Duodenal mucosa (tissue), 2 donors: ENCODE measurements around the gene IGIP.

Experiments
- H3K27ac ChIP-seq: one replicate; pipeline ENCODE4 v1.7.0; 2013; ENCODE audit warnings: low read depth, low read length
- H3K27me3 ChIP-seq, 2 donors: one replicate each; pipeline ENCODE4 v1.7.0; 2013; ENCODE audit warnings: low read length in 2 of 2, control low read depth in 1 of 2; ENCODE audit not compliant: insufficient read depth in 2 of 2, control insufficient read depth in 1 of 2
- H3K36me3 ChIP-seq, 2 donors: one replicate each; pipeline ENCODE4 v1.7.0; 2013; ENCODE audit warnings: low read length in 2 of 2, control low read depth in 1 of 2; ENCODE audit not compliant: insufficient read depth in 2 of 2, control insufficient read depth in 1 of 2
- H3K4me1 ChIP-seq, 2 donors: one replicate each; pipeline ENCODE4 v1.7.0; 2013; ENCODE audit warnings: low read length in 2 of 2, control low read depth in 1 of 2; ENCODE audit not compliant: insufficient read depth in 2 of 2, control insufficient read depth in 1 of 2
- H3K4me3 ChIP-seq, 2 donors: one replicate each; pipeline ENCODE4 v1.7.0; 2013; ENCODE audit warnings: low read length in 2 of 2, low read depth in 1 of 2
- H3K9ac ChIP-seq, 2 donors: one replicate each; pipeline ENCODE4 v1.7.0; 2013; ENCODE audit warnings: low read length in 2 of 2, low read depth in 1 of 2
- H3K9me3 ChIP-seq, 2 donors: one replicate each; pipeline ENCODE4 v1.7.0; 2013; ENCODE audit warnings: low read length in 2 of 2, control low read depth in 1 of 2; ENCODE audit not compliant: control insufficient read depth in 1 of 2

Gene IGIP

GRCh38 chr5:140118302-140118936 lies 7.3 kb upstream of the IGIP start:
- peaks cover 26 to 35% of the 10 kb centered on the region in 2 donors for H3K4me1 ChIP-seq
- H3K9ac ChIP-seq = no peak overlapping the region
- no peak overlapping the region for H3K4me3 ChIP-seq
- no peak overlapping the region for H3K27ac ChIP-seq
- no peaks in the 10 kb centered on the region for H3K9me3 ChIP-seq
- H3K27me3 ChIP-seq = no peaks in the 10 kb centered on the region
- no peaks in the 10 kb centered on the region for H3K36me3 ChIP-seq

GRCh38 chr5:140126315-140127012 lies 727 bp downstream of the IGIP start:
- Histone ChIP-seq H3K4me3 (no peak overlapping the region), H3K36me3 (no peaks in the 10 kb centered on the region), H3K9ac (no peak overlapping the region), H3K4me1 (peaks cover 8 to 18% of the 10 kb centered on the region in 2 donors), H3K9me3 (no peaks in the 10 kb centered on the region), H3K27me3 (no peaks in the 10 kb centered on the region), H3K27ac (no peak overlapping the region)

GRCh38 chr5:140128376-140128775 lies 2.6 kb downstream of the IGIP start:
- Histone ChIP-seq H3K9ac (no peak overlapping the region), H3K27me3 (no peaks in the 10 kb centered on the region), H3K36me3 (no peaks in the 10 kb centered on the region), H3K4me1 (peaks cover 13 to 23% of the 10 kb centered on the region in 2 donors), H3K4me3 (no peak overlapping the region), H3K9me3 (no peaks in the 10 kb centered on the region), H3K27ac (no peak overlapping the region)

GRCh38 chr5:140130949-140131733 lies 5.4 kb downstream of the IGIP start:
- H3K4me3 ChIP-seq = no peak overlapping the region
- no peaks in the 10 kb centered on the region for H3K9me3 ChIP-seq
- H3K27me3 ChIP-seq = no peaks in the 10 kb centered on the region
- H3K27ac ChIP-seq = no peak overlapping the region
- H3K36me3 ChIP-seq = no peaks in the 10 kb centered on the region
- peaks cover 13 to 21% of the 10 kb centered on the region in 2 donors for H3K4me1 ChIP-seq
- H3K9ac ChIP-seq = no peak overlapping the region

- Histone ChIP-seq H3K9ac (no peak overlapping the region), H3K9me3 (no peaks in the 10 kb centered on the region), H3K4me1 (peaks cover 9 to 12% of the 10 kb centered on the region in 2 donors), H3K4me3 (no peak overlapping the region), H3K36me3 (no peaks in the 10 kb centered on the region), H3K27me3 (no peaks in the 10 kb centered on the region), H3K27ac (no peak overlapping the region)
These were observed 6.3 kb downstream of the IGIP start for GRCh38 chr5:140131967-140132409.

GRCh38 chr5:140133514-140134167 lies 7.9 kb downstream of the IGIP start:
- Histone ChIP-seq H3K27ac (no peak overlapping the region), H3K9me3 (no peaks in the 10 kb centered on the region), H3K36me3 (no peaks in the 10 kb centered on the region), H3K4me3 (no peak overlapping the region), H3K27me3 (no peaks in the 10 kb centered on the region), H3K9ac (no peak overlapping the region), H3K4me1 (peaks cover 7 to 10% of the 10 kb centered on the region in 2 donors)

GRCh38 chr5:140134277-140134935 lies 8.7 kb downstream of the IGIP start:
- Histone ChIP-seq H3K36me3 (no peaks in the 10 kb centered on the region), H3K4me3 (no peak overlapping the region), H3K9ac (no peak overlapping the region), H3K9me3 (no peaks in the 10 kb centered on the region), H3K4me1 (peaks cover 7 to 15% of the 10 kb centered on the region in 2 donors), H3K27ac (no peak overlapping the region), H3K27me3 (no peaks in the 10 kb centered on the region)

- Histone ChIP-seq H3K4me1 (peaks cover 7 to 15% of the 10 kb centered on the region in 2 donors), H3K36me3 (no peaks in the 10 kb centered on the region), H3K27me3 (no peaks in the 10 kb centered on the region), H3K9ac (no peak overlapping the region), H3K9me3 (no peaks in the 10 kb centered on the region), H3K27ac (no peak overlapping the region), H3K4me3 (no peak overlapping the region)
These were observed 9.4 kb downstream of the IGIP start for GRCh38 chr5:140135127-140135526.

GRCh38 chr5:140136624-140137023 lies 10.9 kb downstream of the IGIP start:
- Histone ChIP-seq H3K27ac (no peak overlapping the region), H3K4me3 (no peak overlapping the region), H3K9ac (no peak overlapping the region), H3K9me3 (no peaks in the 10 kb centered on the region), H3K36me3 (no peaks in the 10 kb centered on the region), H3K4me1 (peaks cover 12 to 29% of the 10 kb centered on the region in 2 donors), H3K27me3 (no peaks in the 10 kb centered on the region)
